ENCODE results near the gene CDKAL1.

DNA sequence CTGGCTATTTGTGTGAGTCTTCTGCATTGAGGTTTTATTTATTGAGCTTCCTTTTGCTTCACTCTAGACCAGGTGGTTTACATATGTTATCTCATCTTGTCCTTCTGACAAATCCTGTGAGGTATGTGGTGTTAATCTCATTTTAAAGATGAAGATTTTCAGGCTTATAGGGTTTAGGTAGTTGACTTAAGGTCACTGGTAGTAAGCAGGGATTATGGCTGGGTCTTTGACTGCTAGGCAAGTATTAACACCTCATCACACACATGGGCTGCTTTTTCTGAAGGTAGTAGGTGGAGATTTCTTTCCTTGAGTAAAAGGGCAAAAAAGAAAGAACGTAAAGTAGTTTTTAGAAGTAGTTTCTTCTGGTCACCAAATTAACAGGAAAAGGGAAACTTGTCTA is 72.6 kb downstream of the CDKAL1 start:
- TF ChIP-seq EZH2 (IDR thresholded peaks at IDR 0.05; ENCODE audit: low read depth): no peak
- TF ChIP-seq, protein P1, sequence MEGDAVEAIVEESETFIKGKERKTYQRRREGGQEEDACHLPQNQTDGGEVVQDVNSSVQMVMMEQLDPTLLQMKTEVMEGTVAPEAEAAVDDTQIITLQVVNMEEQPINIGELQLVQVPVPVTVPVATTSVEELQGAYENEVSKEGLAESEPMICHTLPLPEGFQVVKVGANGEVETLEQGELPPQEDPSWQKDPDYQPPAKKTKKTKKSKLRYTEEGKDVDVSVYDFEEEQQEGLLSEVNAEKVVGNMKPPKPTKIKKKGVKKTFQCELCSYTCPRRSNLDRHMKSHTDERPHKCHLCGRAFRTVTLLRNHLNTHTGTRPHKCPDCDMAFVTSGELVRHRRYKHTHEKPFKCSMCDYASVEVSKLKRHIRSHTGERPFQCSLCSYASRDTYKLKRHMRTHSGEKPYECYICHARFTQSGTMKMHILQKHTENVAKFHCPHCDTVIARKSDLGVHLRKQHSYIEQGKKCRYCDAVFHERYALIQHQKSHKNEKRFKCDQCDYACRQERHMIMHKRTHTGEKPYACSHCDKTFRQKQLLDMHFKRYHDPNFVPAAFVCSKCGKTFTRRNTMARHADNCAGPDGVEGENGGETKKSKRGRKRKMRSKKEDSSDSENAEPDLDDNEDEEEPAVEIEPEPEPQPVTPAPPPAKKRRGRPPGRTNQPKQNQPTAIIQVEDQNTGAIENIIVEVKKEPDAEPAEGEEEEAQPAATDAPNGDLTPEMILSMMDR (conservative IDR thresholded peaks at IDR 0.05): no peak
